HG02943 (cell line): ENCODE data around the gene BCAS3.

Experiments used
- ATAC-seq: cut with Tn5 transposase; IDR thresholded peaks from one replicate; pipeline ENCODE4 v1.9.1; 2021; ENCODE audit warnings: mild to moderate bottlenecking, low read depth, moderate library complexity; ENCODE audit not compliant: unreplicated experiment

BCAS3 gene

GRCh38 chr17:61382796-61383688, 705.4 kb downstream of the BCAS3 start:
- ATAC-seq = no peak

GRCh38 chr17:61383689-61384201, 706.1 kb downstream of the BCAS3 start:
- no peak for ATAC-seq

GRCh38 chr17:61384354-61384691, 706.7 kb downstream of the BCAS3 start:
- ATAC-seq = no peak

- ATAC-seq = no peak
Measured at GRCh38 chr17:61384692-61385576, 707.3 kb downstream of the BCAS3 start.

GRCh38 chr17:61385577-61386236, 708.1 kb downstream of the BCAS3 start:
- no peak for ATAC-seq

GRCh38 chr17:61386251-61386650, 708.6 kb downstream of the BCAS3 start:
- ATAC-seq = no peak

- ATAC-seq = no peak
Measured at GRCh38 chr17:61387011-61387410, 709.4 kb downstream of the BCAS3 start.

GRCh38 chr17:61387511-61388305, 710.1 kb downstream of the BCAS3 start:
- no peak for ATAC-seq

- ATAC-seq = no peak
Measured at GRCh38 chr17:61388561-61389356, 711.1 kb downstream of the BCAS3 start.

GRCh38 chr17:61389670-61390478, 712.2 kb downstream of the BCAS3 start:
- ATAC-seq = no peak

- no peak for ATAC-seq
Measured at GRCh38 chr17:61390479-61390791, 712.8 kb downstream of the BCAS3 start.

GRCh38 chr17:61391595-61392291, 714.1 kb downstream of the BCAS3 start:
- no peak for ATAC-seq

- no peak for ATAC-seq
Measured at GRCh38 chr17:61392679-61393078, 715.0 kb downstream of the BCAS3 start.

- ATAC-seq = no peak
Measured at GRCh38 chr17:61393550-61393903, 715.9 kb downstream of the BCAS3 start.

GRCh38 chr17:61393904-61394629, 716.4 kb downstream of the BCAS3 start:
- no peak for ATAC-seq

GRCh38 chr17:61394630-61395408, 717.2 kb downstream of the BCAS3 start:
- no peak for ATAC-seq
